Endodermal cell (in vitro differentiated cells): ENCODE measurements around the gene ZNF831. TPM values are rescaled to one million over a fixed set of nuclear protein-coding genes. Genes with fewer than 3 reads are reported as not detected.

Experiments
- DNase-seq: peaks from one replicate; pipeline ENCODE4 v3.0.0-alpha.2; 2017
- H3K27ac ChIP-seq: 2 replicates; pipeline ENCODE4 v1.5.1; 2013; ENCODE audit warnings: mild to moderate bottlenecking, low read depth, low read length, moderate library complexity
- H3K27me3 ChIP-seq: 2 replicates; pipeline ENCODE4 v1.6.1; 2013; ENCODE audit warnings: mild to moderate bottlenecking, low read length, moderate library complexity; ENCODE audit not compliant: insufficient read depth, control insufficient read depth, poor library complexity, severe bottlenecking
- H3K36me3 ChIP-seq: 2 replicates; pipeline ENCODE4 v1.7.0; 2013; ENCODE audit warnings: mild to moderate bottlenecking, low read length, moderate library complexity; ENCODE audit not compliant: control insufficient read depth, insufficient read depth
- H3K4me1 ChIP-seq: one replicate; pipeline ENCODE4 v1.7.0; 2013; ENCODE audit warnings: low read length; ENCODE audit not compliant: control insufficient read depth, insufficient read depth
- H3K4me3 ChIP-seq: 2 replicates; pipeline ENCODE4 v1.5.1; 2013; ENCODE audit warnings: mild to moderate bottlenecking, low read length, moderate library complexity
- H3K9ac ChIP-seq: 2 replicates; pipeline ENCODE4 v1.6.1; 2013; ENCODE audit warnings: mild to moderate bottlenecking, low read length, moderate library complexity; ENCODE audit not compliant: poor library complexity, severe bottlenecking; ENCODE audit errors: extremely low read depth
- H3K9me3 ChIP-seq: 2 replicates; pipeline ENCODE4 v1.6.1; 2013; ENCODE audit warnings: mild to moderate bottlenecking, low read length, moderate library complexity; ENCODE audit not compliant: control insufficient read depth
- H3K27ac Mint-ChIP-seq: 2 replicates; pipeline ENCODE4 v1.8.0; 2020; ENCODE audit warnings: mixed read lengths
- H3K27me3 Mint-ChIP-seq: 2 replicates; pipeline ENCODE4 v1.8.0; 2021; ENCODE audit warnings: mild to moderate bottlenecking, mixed read lengths; ENCODE audit not compliant: insufficient read depth
- H3K36me3 Mint-ChIP-seq: 2 replicates; pipeline ENCODE4 v1.8.0; 2020; ENCODE audit warnings: low read depth, mixed read lengths
- H3K4me1 Mint-ChIP-seq: 2 replicates; pipeline ENCODE4 v1.8.0; 2020; ENCODE audit warnings: mixed read lengths
- H3K4me3 Mint-ChIP-seq: 2 replicates; pipeline ENCODE4 v1.8.0; 2020; ENCODE audit warnings: mild to moderate bottlenecking, moderate library complexity, mixed read lengths
- H3K9me3 Mint-ChIP-seq: 2 replicates; pipeline ENCODE4 v1.8.0; 2020; ENCODE audit warnings: mild to moderate bottlenecking, mixed read lengths
- CTCF ChIP-seq: fragments of 200-600 bp; sonication (generic); conservative IDR thresholded peaks from 2 replicates; pipeline ENCODE4 v1.5.0; 2021; ENCODE audit warnings: antibody characterized with exemption, mild to moderate bottlenecking
- WGBS, 2 experiments: methylation state at CpG; one replicate each; pipeline versions ENCODE4 v1.1.5 to v1.1.7; 2013; ENCODE audit warnings: missing lambda C conversion rate in 2 of 2, mixed read lengths in 1 of 2; ENCODE audit not compliant: insufficient coverage in 1 of 2, insufficient read length in 1 of 2; 5-methylcytosine and 5-hydroxymethylcytosine counted together
- total RNA-seq, 2 donors: library from RNA; stranded (reverse); fragmentation: NEBNext Ultra II Directional in 1 of 2; extraction: Animal tissue kit (Norgen Biotek cat#: 25700) in 1 of 2; gene quantifications; 2 replicates in 1 of 2; 3 replicates in 1 of 2; pipeline ENCODE4 v1.2.1, GENCODE V29; 2021

ZNF831 gene
- total RNA-seq, 2 donors from 2014 or later, result not detected

- TF ChIP-seq CTCF, result no peak
- H3K27me3 Mint-ChIP-seq, result peaks cover 5% of the 10 kb centered on the region
- Histone ChIP-seq H3K27ac (no peak overlapping the region), H3K4me3 (no peak overlapping the region), H3K4me1 (no peaks in the 10 kb centered on the region), H3K9me3 (no peaks in the 10 kb centered on the region), H3K27me3 (no peaks in the 10 kb centered on the region), H3K9ac (no peak overlapping the region), H3K36me3 (no peaks in the 10 kb centered on the region)
- no peaks in the 10 kb centered on the region for H3K36me3 Mint-ChIP-seq
- peaks cover 4% of the 10 kb centered on the region for H3K9me3 Mint-ChIP-seq
- no peak overlapping the region for H3K4me3 Mint-ChIP-seq
- no peak for DNase-seq
- no peak overlapping the region for H3K27ac Mint-ChIP-seq
- 94% methylated on average over 3 to 5 of the region's 5 CpGs for WGBS, 2 experiments
- no peaks in the 10 kb centered on the region for H3K4me1 Mint-ChIP-seq
Observed at GRCh38 chr20:59145247-59145923, 18.2 kb upstream of the ZNF831 start.

GRCh38 chr20:59145924-59146779 lies 17.5 kb upstream of the ZNF831 start:
- Mint-ChIP-seq H3K36me3 (no peaks in the 10 kb centered on the region), H3K9me3 (peaks cover 4% of the 10 kb centered on the region), H3K4me3 (no peak overlapping the region), H3K27ac (no peak overlapping the region), H3K4me1 (no peaks in the 10 kb centered on the region), H3K27me3 (peaks cover 5% of the 10 kb centered on the region)
- no peak overlapping the region for H3K9ac ChIP-seq
- no peaks in the 10 kb centered on the region for H3K9me3 ChIP-seq
- WGBS, 2 experiments, result 88 to 95% methylated on average over 15 to 21 of the region's 23 CpGs
- H3K4me3 ChIP-seq, result no peak overlapping the region
- H3K27ac ChIP-seq, result no peak overlapping the region
- no peaks in the 10 kb centered on the region for H3K27me3 ChIP-seq
- no peaks in the 10 kb centered on the region for H3K36me3 ChIP-seq
- DNase-seq, result no peak
- no peaks in the 10 kb centered on the region for H3K4me1 ChIP-seq
- TF ChIP-seq CTCF, result no peak

- 87 to 96% methylated on average over 6 to 8 of the region's 8 CpGs for WGBS, 2 experiments
- H3K27me3 ChIP-seq, result no peaks in the 10 kb centered on the region
- no peak for TF ChIP-seq CTCF
- Mint-ChIP-seq H3K4me1 (no peaks in the 10 kb centered on the region), H3K36me3 (no peaks in the 10 kb centered on the region), H3K4me3 (no peak overlapping the region), H3K9me3 (peaks cover 2% of the 10 kb centered on the region), H3K27ac (no peak overlapping the region), H3K27me3 (peaks cover 5% of the 10 kb centered on the region)
- H3K4me3 ChIP-seq, result no peak overlapping the region
- no peak overlapping the region for H3K9ac ChIP-seq
- H3K9me3 ChIP-seq, result no peaks in the 10 kb centered on the region
- DNase-seq, result no peak
- H3K36me3 ChIP-seq, result no peaks in the 10 kb centered on the region
- H3K27ac ChIP-seq, result no peak overlapping the region
- H3K4me1 ChIP-seq, result no peaks in the 10 kb centered on the region
Observed at GRCh38 chr20:59146780-59147565, 16.6 kb upstream of the ZNF831 start.
